Measurements from ENCODE around the gene STK4. TPM values are rescaled to one million over a fixed set of nuclear protein-coding genes. Genes with fewer than 3 reads are reported as not detected.

The STK4 gene
- total RNA-seq, 1 donor from 2014 or later, result 34.8 TPM

- peak overlapping the region; percentile 10 for H3K4me3 ChIP-seq (ENCODE audit: low read depth, low read length)
- no peaks in the 10 kb centered on the region for H3K36me3 ChIP-seq (ENCODE audit: control insufficient read depth, insufficient read depth, low read length)
- FAIRE-seq (no peak), DNase-seq (ENCODE audit: low read depth) (peak; percentile 39)
- H3K27me3 ChIP-seq (ENCODE audit: control insufficient read depth, insufficient read depth, low read length), result peaks cover 10% of the 10 kb centered on the region
- TF ChIP-seq, protein P1, sequence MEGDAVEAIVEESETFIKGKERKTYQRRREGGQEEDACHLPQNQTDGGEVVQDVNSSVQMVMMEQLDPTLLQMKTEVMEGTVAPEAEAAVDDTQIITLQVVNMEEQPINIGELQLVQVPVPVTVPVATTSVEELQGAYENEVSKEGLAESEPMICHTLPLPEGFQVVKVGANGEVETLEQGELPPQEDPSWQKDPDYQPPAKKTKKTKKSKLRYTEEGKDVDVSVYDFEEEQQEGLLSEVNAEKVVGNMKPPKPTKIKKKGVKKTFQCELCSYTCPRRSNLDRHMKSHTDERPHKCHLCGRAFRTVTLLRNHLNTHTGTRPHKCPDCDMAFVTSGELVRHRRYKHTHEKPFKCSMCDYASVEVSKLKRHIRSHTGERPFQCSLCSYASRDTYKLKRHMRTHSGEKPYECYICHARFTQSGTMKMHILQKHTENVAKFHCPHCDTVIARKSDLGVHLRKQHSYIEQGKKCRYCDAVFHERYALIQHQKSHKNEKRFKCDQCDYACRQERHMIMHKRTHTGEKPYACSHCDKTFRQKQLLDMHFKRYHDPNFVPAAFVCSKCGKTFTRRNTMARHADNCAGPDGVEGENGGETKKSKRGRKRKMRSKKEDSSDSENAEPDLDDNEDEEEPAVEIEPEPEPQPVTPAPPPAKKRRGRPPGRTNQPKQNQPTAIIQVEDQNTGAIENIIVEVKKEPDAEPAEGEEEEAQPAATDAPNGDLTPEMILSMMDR (IDR thresholded peaks at IDR 0.05; ENCODE audit: insufficient read depth, low read length, severe bottlenecking), result peak; percentile 40
These were observed 131.9 kb downstream of the STK4 start for GRCh38 chr20:45098103-45098773.

- Histone ChIP-seq H3K27me3 (ENCODE audit: control insufficient read depth, insufficient read depth, low read length) (peaks cover 10% of the 10 kb centered on the region), H3K4me3 (ENCODE audit: low read depth, low read length) (no peak within 1 kb of the TSS), H3K36me3 (ENCODE audit: control insufficient read depth, insufficient read depth, low read length) (no peaks in the 10 kb centered on the region)
- TF ChIP-seq, protein P1 (IDR thresholded peaks at IDR 0.05; ENCODE audit: insufficient read depth, low read length, severe bottlenecking), result no peak
- DNase-seq (ENCODE audit: low read depth), result no peak
- no peak for FAIRE-seq
These were observed 134.4 kb downstream of the STK4 start, which contains the start of gene KCNS1 for GRCh38 chr20:45100563-45101245. Gene KCNS1 (minus strand): TSS chr20:45101127. CDS start chr20:45099236, 1,891 bp downstream.

DNA sequence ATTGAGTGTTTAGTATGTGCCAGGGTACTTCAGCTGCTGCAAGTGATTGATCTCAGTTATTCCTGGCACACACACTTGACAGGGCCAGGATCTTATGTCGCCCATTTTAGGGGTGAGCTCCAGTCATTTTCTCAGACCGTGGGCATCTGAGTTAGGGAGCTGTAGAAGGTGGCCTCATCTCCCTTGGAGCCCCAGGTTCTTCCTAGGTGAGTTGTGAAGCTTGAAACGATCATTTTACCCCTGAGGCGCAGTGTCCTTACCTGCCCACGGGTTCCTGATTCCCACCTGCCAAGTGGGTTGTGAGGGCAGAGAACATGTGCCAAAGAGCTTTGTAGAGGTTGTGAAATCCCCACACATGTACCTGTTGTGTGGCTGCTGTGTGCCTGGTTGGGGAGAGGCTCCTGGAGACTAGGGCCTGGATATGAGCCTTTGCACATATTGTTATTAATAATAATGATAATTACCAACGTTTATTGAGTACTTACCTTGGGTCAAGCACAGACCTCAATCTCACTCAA lies 135.1 kb downstream of the STK4 start:
- no peaks in the 10 kb centered on the region for H3K36me3 ChIP-seq (ENCODE audit: control insufficient read depth, insufficient read depth, low read length)
- no peak for FAIRE-seq
- TF ChIP-seq, protein P1 (IDR thresholded peaks at IDR 0.05; ENCODE audit: insufficient read depth, low read length, severe bottlenecking), result no peak
- DNase-seq (ENCODE audit: low read depth), result no peak
- H3K4me3 ChIP-seq (ENCODE audit: low read depth, low read length), result no peak overlapping the region
- H3K27me3 ChIP-seq (ENCODE audit: control insufficient read depth, insufficient read depth, low read length), result peaks cover 10% of the 10 kb centered on the region

- FAIRE-seq, result no peak
- H3K36me3 ChIP-seq (ENCODE audit: control insufficient read depth, insufficient read depth, low read length), result no peaks in the 10 kb centered on the region
- H3K4me3 ChIP-seq (ENCODE audit: low read depth, low read length), result no peak overlapping the region
- no peak for DNase-seq (ENCODE audit: low read depth)
- TF ChIP-seq, protein P1 (IDR thresholded peaks at IDR 0.05; ENCODE audit: insufficient read depth, low read length, severe bottlenecking), result no peak
- H3K27me3 ChIP-seq (ENCODE audit: control insufficient read depth, insufficient read depth, low read length), result peaks cover 3% of the 10 kb centered on the region
These were observed 136.8 kb downstream of the STK4 start for GRCh38 chr20:45103072-45103471.

DNA sequence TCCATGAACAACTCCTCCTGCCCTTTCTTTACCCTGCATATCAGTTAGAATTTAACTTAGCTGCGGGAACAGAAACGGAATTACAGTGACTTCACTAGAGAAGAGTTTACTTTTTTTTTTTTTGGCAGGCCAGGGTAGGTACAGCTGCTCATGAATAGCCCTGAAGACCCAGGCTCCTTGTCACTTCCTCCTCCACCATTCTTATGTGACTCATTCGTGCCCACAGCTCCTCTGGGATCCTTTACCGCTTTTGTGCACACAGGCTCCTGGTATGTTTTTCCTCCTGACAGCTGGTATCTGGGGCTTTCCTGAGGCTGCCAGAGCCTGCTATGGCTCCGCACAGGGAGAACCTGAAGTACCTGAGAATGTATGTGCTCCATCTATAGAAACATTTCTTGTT lies 138.5 kb downstream of the STK4 start:
- Histone ChIP-seq H3K4me3 (ENCODE audit: low read depth, low read length) (no peak overlapping the region), H3K27me3 (ENCODE audit: control insufficient read depth, insufficient read depth, low read length) (peaks cover 2% of the 10 kb centered on the region), H3K36me3 (ENCODE audit: control insufficient read depth, insufficient read depth, low read length) (no peaks in the 10 kb centered on the region)
- FAIRE-seq (no peak), DNase-seq (ENCODE audit: low read depth) (peak; percentile 93)
- TF ChIP-seq, protein P1 (IDR thresholded peaks at IDR 0.05; ENCODE audit: insufficient read depth, low read length, severe bottlenecking), result no peak

Measured in bronchial epithelial cell (primary cell).